Measurements from ENCODE around the gene GPR62.

GRCh38 chr3:51930439-51930838, 24.7 kb upstream of the GPR62 start:
- TF ChIP-seq EZH2 (IDR thresholded peaks at IDR 0.05; ENCODE audit: low read length, unreplicated experiment) (no peak), CTCF (conservative IDR thresholded peaks at IDR 0.05; ENCODE audit: low read depth, low read length) (no peak)
